Activated CD8-positive, alpha-beta T cell treated with anti-CD3 and anti-CD28 coated beads for 36 hours (primary cell): ENCODE data around the gene CLDN5. TPM values are rescaled to one million over a fixed set of nuclear protein-coding genes. Genes with fewer than 3 reads are reported as not detected.

Experiments used
- ATAC-seq: fragments of 200-7000 bp; cut with Tn5 transposase; one replicate; pipeline ENCODE4 v1.10.0; 2021; ENCODE audit warnings: mild to moderate bottlenecking, moderate library complexity
- CTCF ChIA-PET: fragments of 350-600 bp; sonication (Branson Sonifier 250); formaldehyde crosslinking; loops from one replicate; lab custom pipeline; 2021; ENCODE audit warnings: antibody characterized with exemption; lab: Charles Lee
- POLR2A ChIA-PET: fragments of 350-600 bp; sonication (Branson Sonifier 250); formaldehyde crosslinking; loops from one replicate; lab custom pipeline; 2021; ENCODE audit warnings: antibody characterized with exemption; lab: Charles Lee
- DNase-seq: peaks from one replicate; pipeline ENCODE4 v3.0.0-alpha.2; 2020
- H3K27ac Mint-ChIP-seq: one replicate; pipeline ENCODE4 v1.8.0; 2021; ENCODE audit warnings: mild to moderate bottlenecking, mixed read lengths
- H3K27me3 Mint-ChIP-seq: one replicate; pipeline ENCODE4 v1.8.0; 2021; ENCODE audit warnings: mixed read lengths
- H3K36me3 Mint-ChIP-seq: one replicate; pipeline ENCODE4 v1.8.0; 2021; ENCODE audit warnings: low read depth, mixed read lengths
- H3K4me1 Mint-ChIP-seq: one replicate; pipeline ENCODE4 v1.8.0; 2021; ENCODE audit warnings: low read depth, mixed read lengths
- H3K4me3 Mint-ChIP-seq: one replicate; pipeline ENCODE4 v1.8.0; 2021; ENCODE audit warnings: mild to moderate bottlenecking, moderate library complexity, mixed read lengths
- H3K9me3 Mint-ChIP-seq: one replicate; pipeline ENCODE4 v1.8.0; 2021; ENCODE audit warnings: mixed read lengths
- CTCF ChIP-seq: fragments of 200-600 bp; IDR thresholded peaks from one replicate; pipeline ENCODE4 v1.8.0; 2022; ENCODE audit warnings: antibody characterized with exemption, mild to moderate bottlenecking
- intact Hi-C: fragments of 100-400 bp; cut with micrococcal nuclease; formaldehyde crosslinking; loops from one replicate; pipeline ENCODE4 v1.10.0; 2022
- total RNA-seq, 2 experiments: library from RNA; stranded (reverse); gene quantifications; one replicate each; pipeline ENCODE4 v1.2.3, GENCODE V29; 2021

CLDN5 gene
- total RNA-seq, 2 experiments from 2014 or later: not detected

- ChIA-PET POLR2A (no interaction called here), CTCF (interaction anchor here (1.2 kb wide), 1 partner anchor 60 kb away, joined by 3 read pairs; no protein-coding TSS in a partner anchor)
- ATAC-seq (no peak), DNase-seq (no peak)
- no peaks in the 10 kb centered on the region for H3K27me3 Mint-ChIP-seq
- no peak overlapping the region for H3K27ac Mint-ChIP-seq
- no peak overlapping the region for H3K4me3 Mint-ChIP-seq
- H3K4me1 Mint-ChIP-seq: no peaks in the 10 kb centered on the region
- intact Hi-C loops: no loop called here
- H3K36me3 Mint-ChIP-seq: no peaks in the 10 kb centered on the region
- TF ChIP-seq CTCF: no peak
- no peaks in the 10 kb centered on the region for H3K9me3 Mint-ChIP-seq
Observed at GRCh38 chr22:19569276-19569640, 45.0 kb upstream of the CLDN5 start.

DNA sequence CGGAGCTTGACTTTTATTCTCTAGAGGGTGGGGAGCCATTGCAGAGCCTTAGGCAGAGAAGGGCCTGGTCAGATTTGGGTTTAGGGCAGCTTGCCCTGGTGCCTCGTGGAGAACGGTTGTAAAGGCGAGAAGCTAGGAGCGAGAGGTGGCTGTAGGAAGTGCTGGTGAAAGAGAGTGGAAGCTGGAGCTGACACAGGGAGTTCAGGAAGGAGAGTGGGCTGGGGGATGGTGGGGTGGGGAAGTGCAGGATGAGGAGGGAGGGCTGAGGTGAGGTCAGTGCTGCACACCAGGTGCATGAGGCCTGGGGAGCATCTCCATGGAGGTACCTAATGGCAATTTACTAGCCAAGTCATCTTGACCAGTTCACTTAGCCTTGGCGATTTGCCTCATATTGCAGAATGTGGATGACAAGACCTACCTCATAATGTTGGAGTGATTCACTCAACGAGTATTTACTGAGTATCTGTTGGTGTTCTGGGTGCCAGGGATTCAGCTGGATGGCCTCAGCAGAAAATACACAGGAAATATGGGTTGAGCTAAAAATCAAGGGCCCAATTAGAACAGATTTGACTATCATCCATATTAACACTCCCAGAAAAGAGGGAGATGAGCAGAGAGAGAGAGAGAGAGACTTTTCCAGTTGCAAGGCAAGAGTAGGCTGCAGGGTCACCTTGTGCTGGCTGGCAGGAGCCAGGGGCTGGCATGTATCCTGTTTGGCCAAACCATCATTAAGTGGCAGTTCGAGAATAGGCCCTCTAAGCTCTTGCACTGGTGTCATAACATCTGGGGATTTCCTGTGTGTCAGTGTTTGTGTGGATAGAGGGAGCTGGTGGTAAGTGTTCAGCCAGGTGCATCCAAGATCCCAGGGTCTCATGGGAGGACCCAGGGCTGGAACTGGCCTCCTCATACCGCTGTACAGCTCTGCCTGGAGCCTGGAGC, 44.4 kb upstream of the CLDN5 start:
- intact Hi-C loops: no loop called here
- Mint-ChIP-seq H3K36me3 (no peaks in the 10 kb centered on the region), H3K4me1 (no peaks in the 10 kb centered on the region), H3K4me3 (no peak overlapping the region), H3K9me3 (no peaks in the 10 kb centered on the region), H3K27me3 (no peaks in the 10 kb centered on the region), H3K27ac (no peak overlapping the region)
- no peak for DNase-seq
- ChIA-PET CTCF (interaction anchor here (1.2 to 1.5 kb wide), 2 partner anchors 61 to 64 kb away, joined by 3 to 4 read pairs; no protein-coding TSS in a partner anchor), POLR2A (interaction anchor here (1.2 kb wide), 1 partner anchor 20 kb away, joined by 3 read pairs; no protein-coding TSS in a partner anchor)
- no peak for ATAC-seq
- no peak for TF ChIP-seq CTCF

- DNase-seq (no peak), ATAC-seq (no peak)
- no peak for TF ChIP-seq CTCF
- Mint-ChIP-seq H3K27me3 (no peaks in the 10 kb centered on the region), H3K27ac (no peak overlapping the region), H3K4me3 (no peak overlapping the region), H3K36me3 (no peaks in the 10 kb centered on the region), H3K9me3 (no peaks in the 10 kb centered on the region), H3K4me1 (no peaks in the 10 kb centered on the region)
- ChIA-PET POLR2A (interaction anchor here (1.2 kb wide), 1 partner anchor 21 kb away, joined by 3 read pairs; no protein-coding TSS in a partner anchor), CTCF (interaction anchor here (1.5 kb wide), 1 partner anchor 65 kb away, joined by 4 read pairs; no protein-coding TSS in a partner anchor)
- intact Hi-C loops: no loop called here
Observed at GRCh38 chr22:19567157-19568009, 43.2 kb upstream of the CLDN5 start.

DNA sequence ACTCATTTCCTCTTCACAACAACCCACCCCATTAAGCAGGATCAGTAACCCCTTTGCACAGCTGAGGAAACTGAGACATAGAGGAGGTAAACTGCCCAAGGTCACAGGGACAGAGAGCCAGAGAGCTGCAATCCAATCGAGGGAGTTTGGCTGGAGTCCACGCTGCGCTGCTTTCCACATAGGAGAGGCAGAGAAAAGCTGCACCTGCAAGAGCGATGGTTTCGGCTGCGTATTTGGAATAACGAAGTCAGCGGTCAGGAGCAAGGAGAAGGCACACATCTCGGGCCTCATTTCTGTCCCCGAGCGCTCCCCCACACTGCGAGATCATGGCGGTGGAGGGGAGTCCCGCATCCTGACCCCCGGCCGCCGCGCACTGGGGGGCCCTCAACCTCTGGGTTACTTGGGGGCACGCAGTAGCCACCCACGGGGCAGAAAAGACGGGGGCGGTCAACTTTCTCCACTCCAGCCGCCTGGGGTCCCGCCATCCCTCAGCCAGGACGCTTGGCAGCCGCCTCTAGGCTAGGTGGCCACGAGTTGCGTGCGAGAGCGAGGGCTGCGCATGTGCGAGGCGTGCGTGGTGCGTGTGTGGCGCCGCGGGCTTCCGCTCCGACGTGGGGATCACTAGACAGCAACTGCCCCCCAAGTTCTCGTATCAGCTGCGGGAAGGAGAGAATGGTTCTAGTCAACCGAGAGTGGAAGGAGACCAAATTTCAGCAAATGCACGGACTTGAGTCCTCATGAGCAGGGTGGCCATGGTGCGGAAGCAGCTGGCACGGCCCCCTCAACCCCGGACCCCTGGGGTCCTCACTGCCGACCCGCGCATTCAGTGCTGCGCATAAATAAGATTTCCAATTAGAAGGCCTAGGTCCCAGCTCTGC, 42.3 kb upstream of the CLDN5 start:
- Mint-ChIP-seq H3K4me3 (no peak overlapping the region), H3K4me1 (no peaks in the 10 kb centered on the region), H3K9me3 (no peaks in the 10 kb centered on the region), H3K27ac (no peak overlapping the region), H3K27me3 (no peaks in the 10 kb centered on the region), H3K36me3 (no peaks in the 10 kb centered on the region)
- intact Hi-C loops: no loop called here
- ATAC-seq (no peak), DNase-seq (no peak)
- ChIA-PET CTCF (interaction anchor here (1.4 kb wide), 1 partner anchor 113 kb away, joined by 4 read pairs; no protein-coding TSS in a partner anchor), POLR2A (interaction anchor here (1.0 kb wide), 1 partner anchor 27 kb away, joined by 3 read pairs; no protein-coding TSS in a partner anchor)
- no peak for TF ChIP-seq CTCF
